ENCODE data around the gene RNF8. TPM values are rescaled to one million over a fixed set of nuclear protein-coding genes. Genes with fewer than 3 reads are reported as not detected.

RNF8 gene
- total and polyA plus RNA-seq, 2 donors (not counting 1 experiment from before 2014, with no cell fraction given) = 19.5 to 20.6 TPM

GRCh38 chr6:37319156-37319555, 34.6 kb upstream of the RNF8 start:
- peaks cover 4% of the 10 kb centered on the region for H3K4me1 ChIP-seq (ENCODE audit: control insufficient read depth, extremely low read depth, insufficient read depth, low read length)
- no peaks in the 10 kb centered on the region for H3K79me2 ChIP-seq (ENCODE audit: control insufficient read depth, insufficient read depth, low read length)
- TF ChIP-seq EZH2 (IDR thresholded peaks at IDR 0.05; ENCODE audit: low read length, missing control alignments) (no peak), CTCF (conservative IDR thresholded peaks at IDR 0.05 in 1 of 2, IDR thresholded peaks at IDR 0.05 in 1 of 2; ENCODE audit: low read depth in 1 of 2, low read length in 2 of 2) (no peak)
- no peak overlapping the region for H3K4me3 ChIP-seq (replicated peaks in 1 of 4; ENCODE audit: control extremely low read depth in 1 of 4, insufficient read depth in 1 of 4, low read depth in 3 of 4, low read length in 4 of 4)
- no peak overlapping the region for H3K4me2 ChIP-seq (ENCODE audit: extremely low read depth, insufficient read depth, low read length)
- H2AFZ ChIP-seq (ENCODE audit: low read length) = no peak overlapping the region
- no peaks in the 10 kb centered on the region for H4K20me1 ChIP-seq (ENCODE audit: control insufficient read depth, extremely low read depth, insufficient read depth, low read length)
- no peak overlapping the region for H3K27ac ChIP-seq (ENCODE audit: insufficient read depth, low read length)
- H3K9ac ChIP-seq (ENCODE audit: insufficient read depth, low read length) = no peak overlapping the region
- DNase-seq (ENCODE audit: low read depth in 2 of 2) = peak in 1 of 2 donors; percentile 13
- H3K27me3 ChIP-seq (ENCODE audit: control insufficient read depth, insufficient read depth, low read length) = no peaks in the 10 kb centered on the region
- H3K36me3 ChIP-seq (ENCODE audit: control insufficient read depth, insufficient read depth, low read length) = peaks cover 7% of the 10 kb centered on the region
- no peaks in the 10 kb centered on the region for H3K9me3 ChIP-seq (ENCODE audit: control insufficient read depth, insufficient read depth, low read depth, low read length)

- TF ChIP-seq CTCF (conservative IDR thresholded peaks at IDR 0.05 in 1 of 2, IDR thresholded peaks at IDR 0.05 in 1 of 2; ENCODE audit: low read depth in 1 of 2, low read length in 2 of 2) (no peak), EZH2 (IDR thresholded peaks at IDR 0.05; ENCODE audit: low read length, missing control alignments) (no peak)
- Histone ChIP-seq H3K4me1 (ENCODE audit: control insufficient read depth, extremely low read depth, insufficient read depth, low read length) (peaks cover 7% of the 10 kb centered on the region), H3K4me3 (replicated peaks in 1 of 4; ENCODE audit: control extremely low read depth in 1 of 4, insufficient read depth in 1 of 4, low read depth in 3 of 4, low read length in 4 of 4) (no peak overlapping the region), H2AFZ (ENCODE audit: low read length) (no peak overlapping the region), H3K36me3 (ENCODE audit: control insufficient read depth, insufficient read depth, low read length) (peaks cover 7% of the 10 kb centered on the region), H3K27me3 (ENCODE audit: control insufficient read depth, insufficient read depth, low read length) (no peaks in the 10 kb centered on the region), H3K9ac (ENCODE audit: insufficient read depth, low read length) (no peak overlapping the region), H3K27ac (ENCODE audit: insufficient read depth, low read length) (no peak overlapping the region), H3K9me3 (ENCODE audit: control insufficient read depth, insufficient read depth, low read depth, low read length) (no peaks in the 10 kb centered on the region), H3K79me2 (ENCODE audit: control insufficient read depth, insufficient read depth, low read length) (no peaks in the 10 kb centered on the region), H4K20me1 (ENCODE audit: control insufficient read depth, extremely low read depth, insufficient read depth, low read length) (no peaks in the 10 kb centered on the region), H3K4me2 (ENCODE audit: extremely low read depth, insufficient read depth, low read length) (no peak overlapping the region)
- peak; percentile 9 to 44 for DNase-seq (ENCODE audit: low read depth in 2 of 2)
Observed at GRCh38 chr6:37319856-37320480, 33.8 kb upstream of the RNF8 start.

- H3K36me3 ChIP-seq (ENCODE audit: control insufficient read depth, insufficient read depth, low read length) = peaks cover 5% of the 10 kb centered on the region
- H3K9ac ChIP-seq (ENCODE audit: insufficient read depth, low read length) = no peak overlapping the region
- H3K4me2 ChIP-seq (ENCODE audit: extremely low read depth, insufficient read depth, low read length) = no peak overlapping the region
- no peaks in the 10 kb centered on the region for H3K27me3 ChIP-seq (ENCODE audit: control insufficient read depth, insufficient read depth, low read length)
- no peak for DNase-seq (ENCODE audit: low read depth in 2 of 2)
- H3K27ac ChIP-seq (ENCODE audit: insufficient read depth, low read length) = no peak overlapping the region
- H3K79me2 ChIP-seq (ENCODE audit: control insufficient read depth, insufficient read depth, low read length) = no peaks in the 10 kb centered on the region
- H3K4me1 ChIP-seq (ENCODE audit: control insufficient read depth, extremely low read depth, insufficient read depth, low read length) = peaks cover 7% of the 10 kb centered on the region
- TF ChIP-seq CTCF (conservative IDR thresholded peaks at IDR 0.05 in 1 of 2, IDR thresholded peaks at IDR 0.05 in 1 of 2; ENCODE audit: low read depth in 1 of 2, low read length in 2 of 2) (no peak), EZH2 (IDR thresholded peaks at IDR 0.05; ENCODE audit: low read length, missing control alignments) (no peak)
- no peaks in the 10 kb centered on the region for H4K20me1 ChIP-seq (ENCODE audit: control insufficient read depth, extremely low read depth, insufficient read depth, low read length)
- H2AFZ ChIP-seq (ENCODE audit: low read length) = no peak overlapping the region
- H3K4me3 ChIP-seq (replicated peaks in 1 of 4; ENCODE audit: control extremely low read depth in 1 of 4, insufficient read depth in 1 of 4, low read depth in 3 of 4, low read length in 4 of 4) = no peak overlapping the region
- H3K9me3 ChIP-seq (ENCODE audit: control insufficient read depth, insufficient read depth, low read depth, low read length) = no peaks in the 10 kb centered on the region
Observed at GRCh38 chr6:37320646-37321045, 33.1 kb upstream of the RNF8 start.

Measured in fibroblast of lung (primary cell).